Activated CD4-positive, CD25-positive, alpha-beta regulatory T cell treated with anti-CD3 and anti-CD28 coated beads, Interleukin-2, amount 50 U/mL, for 16 hours (primary cell): ENCODE measurements around the gene ZNF777.
"Not testable (repeated sequence)": the region's sequence is repeated elsewhere in the genome, so short reads cannot be mapped to it uniquely, and the experiment has no call there.

Experiments
- DNase-seq: peaks from one replicate; pipeline ENCODE4 v3.0.0-alpha.2; 2020; ENCODE audit warnings: low read depth, low spot score

ZNF777 gene

DNA sequence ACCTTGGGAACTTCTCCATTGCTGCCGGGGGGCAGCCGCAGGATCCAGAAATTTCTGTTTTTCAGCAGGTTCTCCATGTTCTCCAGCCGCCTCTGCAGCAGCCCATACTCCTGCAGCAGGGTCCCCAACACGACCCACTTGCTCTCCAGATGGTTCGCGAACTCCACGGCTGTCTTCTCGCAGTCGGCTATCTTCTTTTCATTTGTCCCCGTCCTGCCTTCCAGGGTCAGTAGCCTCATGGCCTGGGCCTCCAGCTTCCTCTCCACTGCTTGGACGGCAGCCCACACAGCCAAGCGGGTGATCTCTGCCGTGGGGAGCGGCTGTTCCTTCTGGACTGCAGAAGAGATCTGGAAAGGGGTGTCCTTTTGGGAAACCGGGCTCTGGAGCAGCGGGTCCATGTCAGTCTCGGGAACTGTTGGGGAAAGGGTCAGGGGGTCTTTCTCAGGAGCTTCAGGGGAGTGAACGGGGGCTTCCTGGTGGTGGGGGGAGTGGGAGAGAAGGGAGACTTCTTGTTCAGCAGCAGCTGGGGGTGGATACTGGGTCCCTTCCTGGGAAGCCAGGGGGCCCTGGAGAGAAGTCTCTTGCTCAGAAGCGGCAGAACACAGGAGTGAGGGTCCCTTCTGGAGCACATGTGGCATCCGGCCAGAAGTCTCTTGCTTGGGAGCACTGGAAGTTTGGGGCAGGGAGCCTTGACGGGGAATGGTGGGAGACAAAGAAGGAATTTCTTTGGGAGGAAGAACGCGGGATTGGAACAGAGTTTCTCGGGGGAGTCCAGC lies 5.5 kb downstream of the ZNF777 start:
- DNase-seq, result no peak

DNA sequence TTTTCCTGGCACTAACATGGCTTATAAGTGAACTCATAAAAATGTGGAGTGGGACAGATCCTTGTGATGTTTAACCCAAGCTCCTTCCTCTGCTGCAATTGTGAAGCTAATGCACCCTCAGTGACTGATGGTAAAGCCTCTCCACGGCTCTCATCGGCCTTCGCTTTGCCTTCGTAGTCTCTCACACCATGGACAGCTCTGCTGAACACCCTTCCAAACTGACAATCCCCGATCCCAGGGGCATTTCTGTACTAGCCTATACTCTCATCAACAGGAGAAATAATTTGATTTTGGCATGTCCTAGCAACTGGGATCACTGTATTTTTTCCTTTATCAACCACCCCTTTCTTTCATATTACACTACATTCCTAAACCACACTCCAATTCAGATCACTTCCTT lies 6.1 kb downstream of the ZNF777 start:
- DNase-seq, result no peak

DNA sequence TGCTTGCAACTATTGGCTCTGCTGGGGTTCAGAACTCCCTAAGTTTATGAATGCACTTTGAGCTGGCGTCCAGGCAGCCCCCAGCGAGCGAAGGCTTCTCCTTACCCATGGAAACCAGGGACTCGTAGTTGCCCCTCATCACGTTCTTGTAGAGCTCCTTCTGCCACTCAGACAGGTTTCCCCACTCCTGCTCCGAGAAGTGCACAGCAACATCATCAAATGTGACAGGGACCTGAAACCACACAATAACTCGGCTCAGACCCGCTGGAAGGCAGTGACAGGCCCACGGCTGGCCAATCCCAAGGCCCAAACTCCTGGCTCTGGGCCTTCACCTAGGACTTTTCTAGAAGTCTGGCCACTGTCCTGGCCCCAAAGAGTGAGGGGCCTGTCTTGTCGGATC lies 6.9 kb downstream of the ZNF777 start:
- DNase-seq, result no peak

- DNase-seq, result no peak
These were observed 10.0 kb downstream of the ZNF777 start for GRCh38 chr7:149450821-149451220.

GRCh38 chr7:149449897-149450296 lies 11.0 kb downstream of the ZNF777 start:
- no peak for DNase-seq

DNA sequence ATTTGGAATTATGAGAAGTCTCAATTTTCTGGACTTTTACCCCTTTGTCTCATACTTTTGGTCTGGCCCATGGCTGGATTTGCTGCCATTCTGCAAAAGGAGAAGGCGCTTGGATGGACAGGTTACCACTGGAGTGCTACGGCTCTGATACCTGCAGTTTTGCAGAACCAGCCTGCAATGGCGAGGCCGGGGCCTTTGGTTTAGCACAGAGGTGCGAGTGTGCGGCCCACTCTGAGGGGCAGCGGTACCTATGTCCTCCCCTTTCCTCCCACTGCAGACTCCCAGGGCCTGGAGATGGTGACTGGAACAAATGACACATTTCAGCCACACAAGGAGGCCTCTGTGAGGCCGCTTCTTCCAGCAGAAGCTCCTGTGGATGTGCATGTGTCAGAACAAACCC lies 11.9 kb downstream of the ZNF777 start:
- no peak for DNase-seq

- not testable (repeated sequence) for DNase-seq
These were observed 14.8 kb downstream of the ZNF777 start for GRCh38 chr7:149446026-149446425.

DNA sequence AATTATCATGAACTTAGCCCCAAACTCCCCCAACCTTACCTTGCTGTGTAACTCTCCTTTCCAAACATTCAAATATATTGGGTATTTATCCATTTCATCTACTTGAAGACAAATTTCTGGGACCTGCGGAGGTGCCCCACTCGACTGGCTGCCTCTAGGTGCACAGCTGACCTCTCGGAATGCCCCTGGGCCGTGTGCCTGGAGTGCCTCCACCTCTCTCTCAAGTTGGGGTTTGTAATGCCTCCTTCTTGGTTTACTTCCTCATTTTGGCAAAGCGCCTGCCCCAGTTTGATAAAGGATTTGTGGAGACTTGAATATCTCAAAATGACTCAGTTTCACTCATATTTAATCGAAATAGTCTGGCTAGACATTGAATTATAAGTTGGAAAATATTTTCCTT lies 16.6 kb downstream of the ZNF777 start:
- DNase-seq, result no peak

- no peak for DNase-seq
These were observed 17.3 kb downstream of the ZNF777 start for GRCh38 chr7:149443523-149443922.

GRCh38 chr7:149442924-149443323 lies 17.9 kb downstream of the ZNF777 start:
- DNase-seq, result no peak

GRCh38 chr7:149440222-149440621 lies 20.6 kb downstream of the ZNF777 start:
- no peak for DNase-seq

DNA sequence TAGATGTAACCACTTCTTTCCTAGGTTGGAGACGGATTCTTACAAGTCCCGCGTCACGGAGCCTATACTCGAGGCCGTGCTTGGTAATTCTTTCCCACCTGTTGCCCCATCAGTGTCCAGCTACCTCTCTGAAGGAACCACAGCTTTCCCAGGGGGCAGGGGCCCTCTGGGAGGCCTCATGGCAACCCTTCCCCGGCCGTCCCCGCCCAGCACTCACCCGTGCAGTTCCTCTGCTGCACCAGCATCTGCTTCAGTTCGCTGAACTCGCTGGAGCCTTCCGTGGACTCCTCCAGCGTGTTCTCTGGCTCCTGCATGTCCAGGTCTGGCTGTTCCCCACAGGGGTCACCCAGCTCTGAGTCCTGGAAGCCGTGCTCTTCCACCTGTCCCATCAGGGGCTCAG lies 24.5 kb downstream of the ZNF777 start:
- DNase-seq, result no peak

DNA sequence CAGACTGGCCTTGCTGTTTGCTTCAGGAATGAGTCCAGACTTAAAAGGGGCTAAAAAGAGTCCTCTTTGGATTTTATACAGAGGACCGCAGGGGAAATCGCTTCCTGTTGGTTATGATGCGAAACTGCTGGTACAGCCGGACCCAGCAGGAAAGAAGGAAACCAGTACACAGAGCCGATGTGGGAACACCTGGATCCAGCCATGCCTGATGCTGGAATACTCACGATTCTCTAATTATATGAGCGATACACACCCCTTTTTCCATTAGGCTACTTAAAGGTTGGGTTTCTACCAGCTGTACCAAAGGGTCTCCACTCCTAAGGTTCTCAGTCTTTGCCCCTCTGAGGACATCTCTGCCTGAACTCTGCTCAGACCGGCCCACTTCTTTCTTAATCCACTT lies 27.7 kb downstream of the ZNF777 start:
- DNase-seq, result no peak

- no peak for DNase-seq
These were observed 28.7 kb downstream of the ZNF777 start for GRCh38 chr7:149432121-149432691.

GRCh38 chr7:149431486-149432120 lies 29.3 kb downstream of the ZNF777 start:
- no peak for DNase-seq

- DNase-seq, result no peak
These were observed 30.7 kb downstream of the ZNF777 start for GRCh38 chr7:149430192-149430591.

DNA sequence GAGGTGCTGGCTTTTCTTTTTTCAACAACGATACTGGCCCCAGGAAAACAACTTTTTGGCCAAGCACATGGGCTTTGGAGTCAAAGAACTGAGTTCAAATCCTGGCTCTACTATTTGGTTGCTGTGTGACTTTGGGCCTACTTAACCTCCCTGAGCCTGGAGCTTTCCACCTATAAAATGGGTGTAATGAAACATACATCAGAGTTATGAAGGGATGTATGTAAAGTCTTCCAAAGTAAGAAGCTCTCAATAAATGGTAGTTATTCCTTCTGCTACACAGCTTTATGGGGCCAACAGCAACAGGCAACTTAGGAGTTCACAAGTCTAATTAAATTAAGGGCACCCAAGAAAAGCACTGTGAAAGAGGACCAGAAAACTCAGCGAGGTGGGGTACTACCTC lies 33.0 kb downstream of the ZNF777 start:
- DNase-seq, result no peak

DNA sequence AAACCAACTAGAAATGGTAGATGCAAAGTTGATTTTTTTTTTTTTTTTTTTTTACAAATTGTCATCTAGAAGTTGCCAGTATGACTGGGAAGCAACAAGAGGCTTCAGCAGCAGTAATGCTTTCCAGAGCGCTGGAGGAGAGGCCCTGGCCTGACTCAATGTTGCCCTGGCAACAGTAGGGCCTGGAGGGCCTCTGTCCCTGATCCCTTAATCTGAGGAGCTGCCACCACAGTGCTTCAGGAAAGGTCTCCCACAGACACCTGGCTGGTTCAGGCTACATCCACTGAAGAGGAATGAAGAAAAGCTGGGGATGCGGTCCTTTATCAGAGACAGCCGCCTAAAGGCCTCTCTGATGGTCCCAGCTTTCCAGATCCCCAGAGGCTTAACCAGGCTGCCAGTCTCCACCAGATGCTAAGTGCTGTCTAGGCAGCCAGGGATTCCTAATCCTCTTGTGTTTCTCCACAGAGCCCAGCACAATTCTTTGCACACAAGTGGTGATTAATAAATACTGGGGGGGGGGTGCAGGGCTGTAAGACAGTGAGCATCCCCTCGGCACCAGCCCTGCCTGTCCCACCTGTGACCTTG lies 33.7 kb downstream of the ZNF777 start:
- DNase-seq, result no peak

- DNase-seq, result no peak
These were observed 37.3 kb downstream of the ZNF777 start for GRCh38 chr7:149423449-149424110.

DNA sequence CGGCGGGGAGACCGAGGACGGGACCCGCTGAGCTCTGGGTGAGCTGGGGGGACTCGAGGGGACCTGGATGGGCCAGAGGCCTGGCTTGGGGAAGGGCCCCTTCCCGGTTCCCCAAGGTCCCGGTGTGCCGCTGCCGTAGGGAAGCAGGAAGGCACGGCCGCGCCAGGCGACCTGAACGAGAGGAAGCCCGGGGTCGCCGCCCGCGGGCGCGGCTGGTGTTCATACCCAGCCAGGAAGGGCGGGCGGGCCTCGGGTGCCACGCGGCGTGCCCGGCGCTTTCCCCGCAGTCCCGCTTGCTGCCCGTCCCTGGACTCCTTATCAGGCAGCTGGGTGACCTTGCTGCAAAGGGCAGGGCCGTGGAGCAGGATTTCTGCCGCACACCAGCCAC lies 38.0 kb downstream of the ZNF777 start:
- DNase-seq, result no peak

GRCh38 chr7:149422162-149422913 lies 38.5 kb downstream of the ZNF777 start:
- DNase-seq, result peak; percentile 31
